ENCODE data around the gene LSM7.
"Not testable (repeated sequence)": the region's sequence is repeated elsewhere in the genome, so short reads cannot be mapped to it uniquely, and the experiment has no call there.

The LSM7 gene

DNA sequence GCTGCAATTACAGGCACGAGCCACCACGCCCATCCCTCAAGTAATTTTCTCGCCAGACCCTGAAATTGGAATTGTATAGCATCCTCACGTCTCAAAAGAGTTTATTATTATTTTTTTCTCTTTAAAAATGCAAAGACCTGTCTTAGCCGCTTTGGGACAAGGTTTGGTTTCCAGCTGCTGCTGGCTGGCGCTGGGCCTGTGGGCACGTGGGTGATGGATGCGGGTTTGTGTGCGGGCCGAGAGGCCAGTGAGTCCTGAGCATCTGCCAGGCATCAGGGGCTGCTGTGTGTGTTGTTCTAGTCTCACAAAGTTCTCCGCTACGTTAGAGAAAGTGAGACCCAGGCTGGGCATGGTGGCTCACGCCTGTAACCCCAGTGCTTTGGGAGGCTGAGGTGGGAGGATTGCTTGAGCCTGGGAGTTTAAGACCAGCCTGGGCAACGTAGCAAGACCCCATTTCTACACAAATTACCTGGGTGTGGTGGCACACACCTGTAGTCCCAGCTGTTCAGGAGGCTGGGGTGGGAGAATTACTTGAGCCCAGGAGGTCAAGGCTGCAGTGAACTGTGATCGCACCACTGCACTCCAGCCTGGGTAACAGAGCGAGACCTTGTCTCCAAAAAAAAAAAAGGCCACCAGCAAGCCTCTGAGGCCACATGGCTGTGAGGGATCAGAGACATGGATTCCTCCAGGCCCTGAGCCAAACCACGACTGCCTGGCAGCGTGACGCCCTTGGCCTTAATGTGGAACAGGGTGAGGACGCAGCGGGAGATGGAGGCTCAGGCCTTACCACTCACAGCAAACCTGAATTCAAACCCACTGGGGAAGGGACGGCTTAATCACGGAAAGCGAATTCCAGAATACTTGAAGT lies 27.0 kb upstream of the LSM7 start:
- peak; percentile 68 for DNase-seq (ENCODE audit: low read depth)

- no peak for DNase-seq (ENCODE audit: low read depth)
Measured at GRCh38 chr19:2354670-2355069, 26.3 kb upstream of the LSM7 start.

- DNase-seq (ENCODE audit: low read depth), result no peak
Measured at GRCh38 chr19:2353887-2354592, 25.7 kb upstream of the LSM7 start.

- no peak for DNase-seq (ENCODE audit: low read depth)
Measured at GRCh38 chr19:2353159-2353886, 24.9 kb upstream of the LSM7 start.

GRCh38 chr19:2352121-2352520 lies 23.7 kb upstream of the LSM7 start:
- no peak for DNase-seq (ENCODE audit: low read depth)

DNA sequence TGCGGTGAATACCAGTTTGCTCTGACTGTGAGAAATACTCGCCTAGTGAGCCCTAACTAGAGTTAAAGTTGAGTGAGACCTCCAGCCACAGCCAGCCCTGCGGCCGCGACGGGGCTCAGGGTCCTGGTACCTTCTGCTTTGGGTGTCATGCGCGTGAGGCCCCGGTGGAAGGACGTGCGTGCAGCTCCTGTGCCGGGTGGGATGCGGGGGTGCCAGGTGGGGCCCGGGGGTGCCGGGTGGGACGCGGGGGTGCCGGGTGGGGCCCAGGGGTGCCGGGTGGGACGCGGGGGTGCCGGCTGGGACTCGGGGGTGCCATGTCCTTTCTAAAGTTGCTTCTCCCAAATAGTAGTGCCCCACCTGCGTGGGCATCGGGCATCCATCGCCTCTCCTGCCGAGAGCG lies 23.2 kb upstream of the LSM7 start:
- no peak for DNase-seq (ENCODE audit: low read depth)

DNA sequence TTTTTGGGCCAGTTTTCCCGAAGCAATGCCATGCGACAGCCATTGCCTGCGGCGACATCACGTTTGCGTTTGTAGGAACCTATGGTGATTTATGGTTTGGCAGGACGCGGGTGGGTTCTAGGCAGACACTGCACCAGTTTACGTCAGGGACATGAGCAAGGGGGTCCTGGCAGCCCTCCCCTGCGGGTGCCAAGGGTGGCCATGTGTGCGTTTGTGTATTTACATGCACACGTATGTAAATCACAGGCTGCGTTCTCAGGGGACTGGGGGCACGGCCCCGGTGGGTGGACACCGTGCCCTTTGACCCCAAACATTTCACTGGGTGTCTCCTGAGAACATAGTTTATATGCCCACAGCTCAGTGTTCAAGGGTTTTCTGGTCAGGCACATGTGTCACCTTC lies 22.3 kb upstream of the LSM7 start:
- no peak for DNase-seq (ENCODE audit: low read depth)

GRCh38 chr19:2349818-2350217 lies 21.4 kb upstream of the LSM7 start:
- not testable (repeated sequence) for DNase-seq (ENCODE audit: low read depth)

GRCh38 chr19:2345794-2346663 lies 17.6 kb upstream of the LSM7 start:
- no peak for DNase-seq (ENCODE audit: low read depth)

DNA sequence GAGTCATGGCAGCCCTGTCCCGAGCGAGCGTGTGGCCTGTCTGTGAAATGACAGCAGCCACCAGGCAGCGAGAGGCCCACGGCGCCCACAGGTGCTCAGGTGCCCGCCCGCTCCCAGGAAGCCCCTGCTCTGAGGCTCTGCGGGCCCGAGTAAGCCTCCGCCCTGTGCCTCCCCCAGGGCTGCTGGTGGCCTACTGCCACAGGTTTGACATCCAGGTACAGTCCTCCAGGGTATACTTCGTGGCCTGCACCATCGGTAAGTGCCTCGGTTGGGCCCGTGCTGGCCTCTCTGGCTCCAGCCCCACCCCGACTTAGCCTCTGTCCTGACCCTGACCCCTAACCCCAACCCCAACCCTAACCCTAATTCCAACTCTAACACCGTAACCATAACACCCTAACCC lies 16.7 kb upstream of the LSM7 start:
- DNase-seq (ENCODE audit: low read depth), result no peak

- no peak for DNase-seq (ENCODE audit: low read depth)
Measured at GRCh38 chr19:2344381-2344870, 16.0 kb upstream of the LSM7 start.

DNA sequence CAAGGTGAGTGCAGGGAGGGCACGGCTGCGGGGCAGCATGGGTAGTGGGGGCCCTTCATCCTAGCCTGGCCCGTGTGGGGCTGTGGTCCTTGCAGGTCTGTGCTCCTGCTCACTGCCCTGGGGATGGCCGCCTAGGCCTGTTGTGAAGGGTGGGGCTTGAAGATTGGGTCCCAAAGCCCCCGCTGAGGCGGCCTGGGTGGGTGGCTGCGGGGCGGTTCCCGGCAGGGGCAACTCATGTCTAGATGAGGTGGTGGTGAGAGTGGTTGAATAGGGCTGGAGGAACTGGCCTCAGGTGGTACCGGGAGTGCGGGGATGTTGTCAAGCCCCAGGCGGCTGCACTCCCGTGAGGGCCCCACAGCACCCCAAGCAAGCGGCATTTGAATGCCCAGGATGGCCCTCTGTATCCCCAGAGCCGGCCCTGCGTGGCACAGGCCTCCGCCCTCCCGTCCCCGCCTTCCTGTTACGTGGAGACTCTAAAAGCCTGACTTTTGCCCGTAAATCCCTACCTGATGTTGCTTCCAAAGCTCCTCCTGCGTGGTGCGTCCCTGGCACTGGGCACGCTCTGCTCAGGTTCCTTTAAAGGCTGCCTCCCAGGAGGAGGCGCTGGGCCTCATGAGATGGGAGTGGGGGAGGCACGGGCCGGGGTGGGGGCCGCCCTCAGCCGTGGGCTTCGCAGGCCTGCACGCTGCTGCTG lies 15.1 kb upstream of the LSM7 start:
- no peak for DNase-seq (ENCODE audit: low read depth)

DNA sequence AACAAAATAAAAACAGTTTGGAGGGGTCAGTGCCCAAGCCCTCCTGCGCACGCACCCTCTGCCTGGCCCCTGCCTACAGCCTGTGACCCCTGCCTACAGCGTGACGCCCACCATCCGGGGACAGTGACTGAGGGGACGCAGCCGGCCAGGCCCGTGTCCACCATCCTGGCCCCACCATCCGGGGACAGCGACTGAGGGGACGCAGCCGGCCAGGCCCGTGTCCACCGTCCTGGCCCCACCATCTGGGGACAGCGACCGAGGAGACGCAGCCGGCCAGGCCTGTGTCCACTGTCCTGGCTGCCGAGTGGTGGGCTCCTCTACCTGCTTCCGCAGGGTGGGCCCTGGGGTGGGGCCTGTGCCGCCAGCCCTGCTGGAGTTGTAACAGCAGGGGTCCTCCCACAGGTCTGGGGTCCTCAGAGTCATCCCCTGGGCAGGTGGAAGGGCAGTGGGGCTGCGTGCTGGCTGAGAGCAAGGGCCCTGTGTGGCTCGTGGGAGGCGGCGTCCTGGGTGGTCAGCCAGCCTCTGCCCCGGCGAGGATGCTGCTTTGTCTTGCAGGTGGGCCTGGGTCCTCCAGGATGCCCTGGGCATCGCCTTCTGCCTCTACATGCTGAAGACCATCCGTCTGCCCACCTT lies 14.4 kb upstream of the LSM7 start:
- DNase-seq (ENCODE audit: low read depth), result no peak

DNA sequence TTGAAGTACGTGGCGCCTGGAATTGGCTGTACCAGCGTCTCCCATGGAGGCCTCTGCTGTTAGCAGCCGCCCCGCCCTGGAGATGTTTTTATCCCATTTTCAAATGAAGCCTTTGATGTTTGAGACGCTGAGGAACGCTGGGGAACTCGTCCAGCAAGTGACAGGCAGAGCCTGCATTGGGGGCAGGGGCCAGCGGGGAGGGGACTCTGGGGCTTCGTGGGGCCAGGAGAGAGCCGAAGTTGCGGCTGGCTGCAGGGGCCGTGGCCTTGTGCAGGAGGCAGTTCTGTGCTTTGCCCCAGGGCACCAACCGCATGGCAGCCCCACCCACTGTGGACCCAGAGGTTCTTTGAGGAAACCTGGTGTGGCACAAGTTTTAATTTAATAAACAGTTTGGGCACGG lies 13.6 kb upstream of the LSM7 start:
- DNase-seq (ENCODE audit: low read depth), result no peak

DNA sequence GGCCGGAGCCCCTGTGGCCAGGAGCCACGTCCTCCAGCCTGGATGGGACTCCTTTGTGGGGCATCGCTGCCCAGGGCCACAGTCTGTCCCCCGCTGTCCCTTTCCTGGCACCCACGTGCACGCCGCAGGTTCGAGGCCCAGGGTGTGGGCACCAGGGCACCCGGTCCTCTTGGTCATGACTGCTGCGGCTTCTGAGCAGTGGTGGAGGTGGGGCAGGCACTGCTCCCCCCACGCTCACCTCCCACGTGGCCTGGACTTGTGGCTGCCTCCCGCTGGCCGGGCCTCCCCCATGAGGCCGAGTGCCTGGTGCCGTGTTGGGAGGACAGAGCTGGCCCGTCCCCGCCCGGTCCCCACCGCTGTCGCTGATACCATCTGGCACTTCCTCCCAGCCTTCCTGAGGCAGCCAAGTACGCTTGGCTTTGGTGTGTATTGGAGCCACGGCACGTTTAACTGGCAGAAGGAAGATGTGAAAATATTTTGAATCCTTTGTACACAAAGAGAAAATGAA lies 12.9 kb upstream of the LSM7 start:
- no peak for DNase-seq (ENCODE audit: low read depth)

DNA sequence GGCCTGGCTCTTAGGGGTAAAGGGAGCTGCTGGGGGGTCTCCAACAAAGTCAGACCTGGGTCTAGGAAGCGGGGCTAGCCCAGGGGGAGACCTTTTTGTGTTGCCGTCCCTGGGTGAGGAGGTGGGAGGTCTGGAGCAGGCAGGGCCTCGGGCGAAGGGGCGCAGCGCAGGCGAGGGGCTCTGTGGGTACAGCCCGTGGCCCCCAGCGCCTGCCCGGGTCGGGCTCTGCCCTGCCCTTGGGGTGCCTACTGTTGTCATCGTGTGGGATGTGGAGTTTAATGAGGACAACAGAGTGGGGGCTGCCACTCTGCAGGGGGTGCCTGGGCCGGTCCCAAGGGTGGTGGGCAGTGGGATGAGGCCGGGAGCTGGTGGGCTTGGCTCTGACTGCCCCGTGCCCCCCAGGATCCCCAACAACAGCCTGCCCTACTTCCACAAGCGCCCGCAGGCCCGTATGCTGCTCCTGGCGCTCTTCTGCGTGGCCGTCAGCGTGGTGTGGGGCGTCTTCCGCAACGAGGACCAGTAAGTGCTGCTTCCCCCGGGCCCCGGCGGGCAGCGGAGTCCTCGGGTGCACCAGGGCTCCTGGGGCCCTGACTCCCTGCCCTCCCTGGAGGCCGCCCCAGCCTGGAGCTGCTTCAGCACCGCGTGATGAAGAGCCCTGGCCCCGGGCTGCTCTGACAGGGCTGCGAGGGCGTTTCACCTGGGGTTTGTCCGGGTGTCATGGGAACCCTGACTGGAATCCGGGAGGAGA lies 12.3 kb upstream of the LSM7 start:
- no peak for DNase-seq (ENCODE audit: low read depth)

GRCh38 chr19:2339644-2340310 lies 11.4 kb upstream of the LSM7 start:
- no peak for DNase-seq (ENCODE audit: low read depth)

DNA sequence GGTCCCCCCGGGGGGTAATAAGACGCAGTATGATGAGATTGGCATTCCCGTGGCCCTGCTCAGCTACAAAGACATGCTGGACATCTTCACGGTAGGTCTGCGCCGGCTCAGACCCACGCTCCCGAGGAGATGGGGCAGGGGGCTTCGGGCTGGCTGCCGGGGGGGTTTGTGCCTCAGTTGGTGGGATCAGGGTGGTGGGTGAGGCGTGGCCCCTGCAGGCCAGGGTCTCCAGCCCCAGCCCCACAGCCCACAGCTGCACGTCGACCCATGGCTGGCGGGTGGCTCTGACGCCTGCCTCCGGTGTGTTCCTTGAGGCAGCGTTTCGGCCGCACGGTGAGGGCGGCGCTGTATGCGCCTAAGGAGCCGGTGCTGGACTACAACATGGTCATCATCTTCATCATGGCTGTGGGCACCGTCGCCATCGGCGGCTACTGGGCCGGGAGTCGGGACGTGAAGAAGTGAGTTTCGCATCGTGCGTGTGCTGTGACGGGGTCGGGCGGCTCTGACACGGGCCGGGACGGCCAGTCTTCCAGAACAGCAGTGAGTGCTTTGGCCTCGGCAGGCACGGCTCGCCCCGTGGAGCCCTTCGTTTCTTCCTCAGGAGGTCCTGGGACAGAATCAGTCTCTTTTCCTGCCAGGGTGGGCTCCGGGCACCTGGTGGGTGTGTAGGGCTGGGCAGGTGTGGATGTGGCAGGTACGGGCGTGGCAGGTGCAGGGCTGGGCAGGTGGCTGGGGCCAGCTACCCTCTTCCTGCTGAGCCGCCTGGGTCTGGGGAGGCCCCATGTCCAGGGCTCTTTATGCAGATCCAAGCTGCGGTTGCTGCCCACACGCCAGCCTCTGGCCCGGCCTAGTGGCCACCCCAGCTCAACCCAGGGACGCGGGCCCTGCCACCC lies 10.6 kb upstream of the LSM7 start:
- no peak for DNase-seq (ENCODE audit: low read depth)

All from GM04504 (cell line).